HepG2 (cell line): Measurements from ENCODE around the gene GLYR1. TPM values are rescaled to one million over a fixed set of nuclear protein-coding genes. Genes with fewer than 3 reads are reported as not detected.

ENCODE experiments used
- ATF3 ChIP-seq: sonication (generic); formaldehyde crosslinking; IDR thresholded peaks from 2 replicates; pipeline ENCODE4 v1.4.0; 2020; ENCODE audit warnings: missing genetic modification reagents
- CHD2 ChIP-seq: IDR thresholded peaks from 2 replicates; pipeline ENCODE4 v1.6.1; 2011; ENCODE audit warnings: low read depth, low read length, improper control_type of control experiment
- EEA1 ChIP-seq: sonication (generic); formaldehyde crosslinking; IDR thresholded peaks from 2 replicates; pipeline ENCODE4 v1.5.1; 2020; ENCODE audit warnings: mild to moderate bottlenecking, missing genetic modification reagents, borderline replicate concordance
- GMEB2 ChIP-seq: IDR thresholded peaks from 2 replicates; pipeline ENCODE4 v1.6.1; 2016; ENCODE audit warnings: missing biosample characterization, missing genetic modification reagents, low read depth
- NFE2L1 ChIP-seq: sonication (generic); formaldehyde crosslinking; IDR thresholded peaks from 2 replicates; pipeline ENCODE4 v1.4.0; 2020; ENCODE audit warnings: missing genetic modification reagents, mild to moderate bottlenecking, borderline replicate concordance
- POGZ ChIP-seq: sonication (generic); formaldehyde crosslinking; IDR thresholded peaks from 2 replicates; pipeline ENCODE4 v1.4.0; 2020; ENCODE audit warnings: mild to moderate bottlenecking, missing genetic modification reagents
- PRMT3 ChIP-seq: sonication (generic); formaldehyde crosslinking; IDR thresholded peaks from 2 replicates; pipeline ENCODE4 v1.8.1; 2022; ENCODE audit warnings: low read depth, mild to moderate bottlenecking, moderate library complexity, missing genetic modification reagents, borderline replicate concordance
- RERE ChIP-seq: IDR thresholded peaks from 2 replicates; pipeline ENCODE4 v1.6.1; 2016; ENCODE audit warnings: low read depth, missing genetic modification reagents, missing compliant biosample characterization
- SRY ChIP-seq: sonication (generic); formaldehyde crosslinking; IDR thresholded peaks from 2 replicates; pipeline ENCODE4 v1.8.0; 2022; ENCODE audit warnings: mild to moderate bottlenecking, missing genetic modification reagents
- ZNF101 ChIP-seq: sonication (generic); formaldehyde crosslinking; IDR thresholded peaks from 2 replicates; pipeline ENCODE4 v1.4.0; 2020; ENCODE audit warnings: mild to moderate bottlenecking, low read depth, missing genetic modification reagents, borderline replicate concordance
- ZNF251 ChIP-seq: sonication (generic); formaldehyde crosslinking; IDR thresholded peaks from 2 replicates; pipeline ENCODE4 v1.9.0; 2021; ENCODE audit warnings: mild to moderate bottlenecking, missing genetic modification reagents
- ZNF530 ChIP-seq: sonication (generic); formaldehyde crosslinking; IDR thresholded peaks from 2 replicates; pipeline ENCODE4 v1.5.0; 2020; ENCODE audit warnings: low read depth, mild to moderate bottlenecking, missing genetic modification reagents
- ZNF564 ChIP-seq: sonication (generic); formaldehyde crosslinking; IDR thresholded peaks from 2 replicates; pipeline ENCODE4 v1.8.1; 2023; ENCODE audit warnings: mild to moderate bottlenecking, missing genetic modification reagents
- ZSCAN9 ChIP-seq: IDR thresholded peaks from 2 replicates; pipeline ENCODE4 v1.6.1; 2016; ENCODE audit warnings: borderline replicate concordance
- polyA plus RNA-seq, 8 experiments: library from polyadenylated mRNA; depleted of rRNA in 3 of 8; stranded (reverse) in 7 of 8; unstranded in 1 of 8; fragments of >200 nt; fragmentation: Illumina TruSeq in 4 of 8; extraction: Trizol in 4 of 8; gene quantifications; 2 replicates each; pipeline versions ENCODE4 v1.2.1 to v1.2.3, GENCODE V29; 2011 to 2016; ENCODE audit warnings: low read depth in 4 of 8, missing spikeins in 1 of 8, mixed read lengths in 1 of 8; ENCODE audit not compliant: insufficient read depth in 1 of 8
- total RNA-seq, 5 experiments: library from RNA; depleted of rRNA; stranded (reverse); fragments of >200 nt; fragmentation: Illumina TruSeq; extraction: Trizol; gene quantifications; 2 replicates each; pipeline ENCODE4 v1.2.3, GENCODE V29; 2016; ENCODE audit warnings: low read depth in 1 of 5
- TF ChIP-seq, protein P1 (sequence below): sonication (generic); formaldehyde crosslinking; IDR thresholded peaks from 2 replicates; pipeline ENCODE4 v1.8.0; 2022; ENCODE audit warnings: mild to moderate bottlenecking, missing genetic modification reagents, moderate library complexity
- TF ChIP-seq, protein P2 (sequence below): sonication (generic); formaldehyde crosslinking; IDR thresholded peaks from 2 replicates; pipeline ENCODE4 v1.5.0; 2020; ENCODE audit warnings: mild to moderate bottlenecking, missing genetic modification reagents, moderate library complexity
- TF ChIP-seq, protein P3 (sequence below): sonication (generic); formaldehyde crosslinking; IDR thresholded peaks from 2 replicates; pipeline ENCODE4 v1.4.0; 2020; ENCODE audit warnings: missing genetic modification reagents

The GLYR1 gene
- total and polyA plus RNA-seq, 2 of the 13 experiments (the other 11 are each of a cell fraction or from before 2014, with no cell fraction given) = 28.3 to 48.7 TPM

DNA sequence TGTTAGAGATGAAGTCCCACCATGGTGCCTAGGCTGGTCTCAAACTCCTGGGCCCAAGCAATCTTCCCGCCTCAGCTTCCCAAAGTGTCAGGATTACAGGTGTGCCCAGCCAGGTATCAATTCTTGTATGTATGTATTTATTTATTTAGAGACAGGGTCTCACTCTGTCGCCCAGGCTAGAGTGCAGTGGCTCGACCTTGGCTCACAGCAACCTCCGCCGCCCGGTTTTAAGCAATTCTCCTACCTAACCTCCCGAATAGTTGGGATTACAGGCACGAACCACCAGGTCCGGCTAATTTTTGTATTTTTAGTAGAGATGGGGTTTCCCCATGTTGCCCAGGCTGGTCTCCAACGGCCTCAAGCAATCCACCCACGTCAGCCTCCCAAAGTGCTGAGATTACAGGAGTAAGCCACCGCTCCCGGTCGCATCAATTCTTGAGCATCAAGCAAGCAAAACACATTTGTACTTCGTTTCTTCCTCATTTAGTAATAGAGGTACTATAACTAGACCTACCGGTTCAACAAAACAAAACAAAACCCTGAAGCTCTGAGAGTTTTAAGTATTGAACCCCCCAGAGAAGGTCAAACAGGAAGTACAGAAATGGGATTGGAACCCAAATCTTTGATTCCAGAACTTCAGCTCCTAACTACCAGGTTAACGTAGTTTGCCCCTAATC is 79.1 kb downstream of the GLYR1 start (continued):
- TF ChIP-seq ZNF251 (CRISPR knock-in tag) = no peak
- TF ChIP-seq SRY (CRISPR knock-in tag) = no peak
- TF ChIP-seq, protein P1, sequence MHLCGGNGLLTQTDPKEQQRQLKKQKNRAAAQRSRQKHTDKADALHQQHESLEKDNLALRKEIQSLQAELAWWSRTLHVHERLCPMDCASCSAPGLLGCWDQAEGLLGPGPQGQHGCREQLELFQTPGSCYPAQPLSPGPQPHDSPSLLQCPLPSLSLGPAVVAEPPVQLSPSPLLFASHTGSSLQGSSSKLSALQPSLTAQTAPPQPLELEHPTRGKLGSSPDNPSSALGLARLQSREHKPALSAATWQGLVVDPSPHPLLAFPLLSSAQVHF (CRISPR knock-in tag) = no peak
- TF ChIP-seq ZNF530 (CRISPR knock-in tag) = no peak
- TF ChIP-seq RERE (CRISPR knock-in tag) = no peak
- TF ChIP-seq ATF3 (CRISPR knock-in tag) = no peak
- no peak for TF ChIP-seq ZNF564 (CRISPR knock-in tag)
- no peak for TF ChIP-seq ZSCAN9
- no peak for TF ChIP-seq CHD2
- TF ChIP-seq, protein P2, sequence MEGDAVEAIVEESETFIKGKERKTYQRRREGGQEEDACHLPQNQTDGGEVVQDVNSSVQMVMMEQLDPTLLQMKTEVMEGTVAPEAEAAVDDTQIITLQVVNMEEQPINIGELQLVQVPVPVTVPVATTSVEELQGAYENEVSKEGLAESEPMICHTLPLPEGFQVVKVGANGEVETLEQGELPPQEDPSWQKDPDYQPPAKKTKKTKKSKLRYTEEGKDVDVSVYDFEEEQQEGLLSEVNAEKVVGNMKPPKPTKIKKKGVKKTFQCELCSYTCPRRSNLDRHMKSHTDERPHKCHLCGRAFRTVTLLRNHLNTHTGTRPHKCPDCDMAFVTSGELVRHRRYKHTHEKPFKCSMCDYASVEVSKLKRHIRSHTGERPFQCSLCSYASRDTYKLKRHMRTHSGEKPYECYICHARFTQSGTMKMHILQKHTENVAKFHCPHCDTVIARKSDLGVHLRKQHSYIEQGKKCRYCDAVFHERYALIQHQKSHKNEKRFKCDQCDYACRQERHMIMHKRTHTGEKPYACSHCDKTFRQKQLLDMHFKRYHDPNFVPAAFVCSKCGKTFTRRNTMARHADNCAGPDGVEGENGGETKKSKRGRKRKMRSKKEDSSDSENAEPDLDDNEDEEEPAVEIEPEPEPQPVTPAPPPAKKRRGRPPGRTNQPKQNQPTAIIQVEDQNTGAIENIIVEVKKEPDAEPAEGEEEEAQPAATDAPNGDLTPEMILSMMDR = no peak
- no peak for TF ChIP-seq EEA1 (CRISPR knock-in tag)
- TF ChIP-seq ZNF101 (CRISPR knock-in tag) = no peak
- TF ChIP-seq, protein P3, sequence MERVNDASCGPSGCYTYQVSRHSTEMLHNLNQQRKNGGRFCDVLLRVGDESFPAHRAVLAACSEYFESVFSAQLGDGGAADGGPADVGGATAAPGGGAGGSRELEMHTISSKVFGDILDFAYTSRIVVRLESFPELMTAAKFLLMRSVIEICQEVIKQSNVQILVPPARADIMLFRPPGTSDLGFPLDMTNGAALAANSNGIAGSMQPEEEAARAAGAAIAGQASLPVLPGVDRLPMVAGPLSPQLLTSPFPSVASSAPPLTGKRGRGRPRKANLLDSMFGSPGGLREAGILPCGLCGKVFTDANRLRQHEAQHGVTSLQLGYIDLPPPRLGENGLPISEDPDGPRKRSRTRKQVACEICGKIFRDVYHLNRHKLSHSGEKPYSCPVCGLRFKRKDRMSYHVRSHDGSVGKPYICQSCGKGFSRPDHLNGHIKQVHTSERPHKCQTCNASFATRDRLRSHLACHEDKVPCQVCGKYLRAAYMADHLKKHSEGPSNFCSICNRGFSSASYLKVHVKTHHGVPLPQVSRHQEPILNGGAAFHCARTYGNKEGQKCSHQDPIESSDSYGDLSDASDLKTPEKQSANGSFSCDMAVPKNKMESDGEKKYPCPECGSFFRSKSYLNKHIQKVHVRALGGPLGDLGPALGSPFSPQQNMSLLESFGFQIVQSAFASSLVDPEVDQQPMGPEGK (CRISPR knock-in tag) = no peak
- TF ChIP-seq GMEB2 (CRISPR knock-in tag) = no peak
- 0 out of 2 replicates have a peak, but pooled peaks have one; percentile 56 for TF ChIP-seq PRMT3
- TF ChIP-seq POGZ (CRISPR knock-in tag) = no peak
- TF ChIP-seq NFE2L1 = no peak
